AML-193 (cell line): ENCODE data around the gene CEP112.
"Not testable (repeated sequence)": the region's sequence is repeated elsewhere in the genome, so short reads cannot be mapped to it uniquely, and the experiment has no call there.

Experiments used
- DNase-seq, 2 experiments: peaks; one replicate each; lab custom pipeline; 2025; lab: John Stamatoyannopoulos, UW

Gene CEP112

DNA sequence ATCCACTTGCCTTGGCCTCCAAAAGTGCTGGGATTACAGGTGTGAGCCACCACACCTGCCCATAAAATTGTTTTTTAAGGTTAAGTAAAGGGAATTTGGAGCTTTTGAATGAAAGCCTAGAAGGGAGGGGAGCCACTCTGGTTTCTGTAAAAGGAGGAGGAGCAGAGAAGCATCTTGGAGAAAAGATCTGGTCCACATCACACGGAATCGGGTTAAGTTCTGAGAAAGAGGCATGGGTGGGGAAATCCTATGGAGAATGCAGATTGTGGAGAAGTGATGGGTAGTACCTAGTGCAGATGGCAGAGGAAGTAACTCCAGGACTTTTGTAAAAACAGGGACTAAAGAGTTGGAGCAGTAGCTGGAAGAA is 18.3 kb upstream of the CEP112 start:
- DNase-seq, result no peak

DNA sequence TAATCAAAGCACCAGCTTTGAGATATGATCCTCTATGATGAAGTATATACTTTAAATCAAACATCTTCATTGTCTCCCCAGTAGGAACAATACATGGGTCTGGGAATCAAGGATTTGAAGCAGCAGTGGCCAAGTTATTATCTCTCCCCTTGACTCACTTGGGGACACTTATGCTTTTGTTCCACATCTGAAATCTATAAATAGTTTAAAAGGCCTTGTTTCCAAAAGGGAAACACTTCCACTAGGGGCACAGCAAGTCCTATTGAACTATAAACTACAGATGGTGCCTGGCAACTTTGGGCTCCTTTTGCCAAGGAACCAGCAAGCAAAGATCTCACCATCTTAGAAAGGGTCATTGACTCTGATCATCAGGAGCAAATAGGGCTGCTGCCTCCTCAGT is 16.0 kb upstream of the CEP112 start:
- no peak for DNase-seq

DNA sequence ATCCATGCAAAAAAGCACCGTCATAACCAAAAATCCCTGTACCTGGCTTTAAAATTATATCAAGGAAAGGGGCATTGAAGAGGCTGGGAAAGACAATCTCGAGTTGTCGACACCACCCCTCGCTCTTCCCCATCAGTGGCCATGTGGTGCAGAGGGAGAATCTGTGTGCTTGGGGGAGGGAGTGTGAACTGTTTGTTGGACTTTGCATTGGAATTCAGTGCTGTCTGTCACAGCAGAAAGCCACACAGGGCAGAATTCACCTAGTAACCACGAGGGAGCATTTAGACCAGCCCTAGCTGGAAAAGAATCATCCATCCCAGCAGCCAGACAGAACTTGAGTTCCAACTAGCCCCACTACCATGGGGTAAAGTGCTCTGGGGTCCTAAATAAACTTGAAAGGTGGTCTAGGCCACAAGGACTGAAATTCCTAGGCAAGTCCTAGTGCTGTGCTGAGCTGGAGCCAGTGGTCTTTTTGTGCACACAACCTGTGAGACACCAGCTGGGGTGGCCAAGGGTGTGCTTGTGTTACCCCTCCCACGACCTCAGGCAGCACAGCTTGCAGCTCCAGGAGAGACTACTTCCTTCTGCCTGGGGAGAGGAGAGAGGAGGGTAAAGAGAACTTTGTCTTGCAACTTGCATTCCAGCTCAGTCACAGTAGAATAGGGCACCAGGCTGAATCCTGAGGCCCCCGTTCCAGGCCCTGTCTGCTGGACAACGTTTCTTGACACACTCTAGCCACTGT is 11.5 kb upstream of the CEP112 start:
- DNase-seq, result no peak

DNA sequence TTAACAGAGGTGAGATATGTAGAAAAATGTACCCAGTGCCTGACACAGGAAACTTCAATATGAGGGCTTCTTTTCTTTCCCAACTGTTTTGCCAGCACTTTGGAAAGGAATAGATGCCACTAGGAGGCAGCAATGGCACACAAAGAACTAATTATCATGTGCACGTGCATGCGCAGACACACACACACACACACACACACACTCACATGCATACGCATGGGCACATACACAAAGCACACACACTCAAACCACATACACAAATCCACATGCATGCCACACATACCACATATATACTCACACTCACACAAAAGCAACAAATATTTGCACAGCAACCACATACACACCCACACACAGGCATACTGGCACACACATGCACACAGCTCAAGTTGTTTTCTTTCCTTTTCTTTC is 8.8 kb upstream of the CEP112 start:
- DNase-seq, result peak; percentile 53 to 66

DNA sequence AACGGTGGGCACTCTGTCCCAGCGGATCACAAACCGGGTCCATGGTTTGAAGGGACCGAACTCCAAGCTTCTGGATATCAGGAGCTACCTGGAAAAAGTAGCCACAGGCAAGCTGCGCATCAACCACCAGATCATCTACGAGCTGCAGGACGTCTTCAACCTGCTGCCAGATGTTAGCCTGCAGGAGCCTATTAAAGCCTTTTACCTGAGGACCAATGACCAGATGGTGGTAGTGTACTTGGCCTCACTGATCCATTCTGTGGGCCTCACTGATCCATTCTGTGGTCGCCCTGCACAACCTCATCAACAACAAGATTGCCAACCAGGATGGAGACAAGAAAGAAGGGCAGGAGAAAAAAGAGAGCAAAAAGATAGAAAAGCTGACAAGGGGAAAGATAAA is 6.3 kb upstream of the CEP112 start:
- no peak for DNase-seq

DNA sequence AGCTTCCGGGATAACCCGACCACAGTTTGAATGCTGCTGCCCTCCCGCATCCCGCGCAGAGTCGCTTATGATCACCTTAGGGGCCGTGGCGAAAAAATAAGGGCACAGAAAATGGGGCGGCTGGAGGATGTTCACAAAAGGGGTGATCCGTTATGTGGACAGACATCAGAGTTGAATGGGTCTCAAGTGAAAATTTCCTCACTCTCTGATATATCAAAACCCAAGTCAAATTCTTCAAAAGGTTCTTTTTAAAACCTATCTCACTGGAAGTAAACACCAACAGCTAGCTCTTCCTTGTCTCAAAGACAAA is 400 bp upstream of the CEP112 start:
- DNase-seq, result no peak

DNA sequence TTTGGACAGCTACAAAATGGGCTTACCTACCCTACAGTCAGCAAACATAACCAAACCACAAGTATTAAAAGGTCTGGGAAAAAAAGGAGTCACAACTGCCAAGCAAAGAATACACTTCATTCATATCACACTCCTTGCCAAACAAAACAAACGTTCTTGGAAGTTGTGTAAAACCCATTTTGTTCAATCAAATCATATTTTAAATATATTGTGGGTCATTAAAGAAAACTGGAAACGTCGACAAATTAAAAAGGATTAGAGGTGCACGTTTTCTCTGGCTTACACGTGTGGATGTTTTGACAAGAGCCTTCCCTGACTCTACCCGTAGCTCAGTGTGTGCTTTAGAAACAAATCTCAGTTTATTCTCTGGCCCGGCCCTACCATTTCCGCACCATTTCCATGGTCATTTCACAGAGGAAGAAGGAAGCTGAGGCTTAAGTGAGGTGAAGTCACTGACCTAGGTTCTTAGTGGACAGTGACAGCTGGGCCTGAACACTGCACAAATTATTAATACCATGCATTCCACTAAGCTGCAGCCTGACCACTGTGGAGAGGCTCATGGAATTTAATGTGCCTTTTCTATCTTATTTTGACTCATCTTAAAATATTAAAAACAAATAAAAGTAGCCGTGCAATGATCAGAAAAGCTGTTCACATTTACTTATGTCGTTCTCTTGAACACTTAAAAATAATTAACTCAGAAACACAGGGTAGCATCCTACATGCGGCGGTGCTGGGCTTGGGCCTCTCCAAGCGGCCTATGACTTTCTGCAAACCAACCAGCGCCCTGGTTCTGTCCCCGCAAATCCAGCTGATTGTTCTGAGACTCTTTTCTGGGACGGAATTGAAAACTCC is 968 bp downstream of the CEP112 start:
- DNase-seq, result no peak

DNA sequence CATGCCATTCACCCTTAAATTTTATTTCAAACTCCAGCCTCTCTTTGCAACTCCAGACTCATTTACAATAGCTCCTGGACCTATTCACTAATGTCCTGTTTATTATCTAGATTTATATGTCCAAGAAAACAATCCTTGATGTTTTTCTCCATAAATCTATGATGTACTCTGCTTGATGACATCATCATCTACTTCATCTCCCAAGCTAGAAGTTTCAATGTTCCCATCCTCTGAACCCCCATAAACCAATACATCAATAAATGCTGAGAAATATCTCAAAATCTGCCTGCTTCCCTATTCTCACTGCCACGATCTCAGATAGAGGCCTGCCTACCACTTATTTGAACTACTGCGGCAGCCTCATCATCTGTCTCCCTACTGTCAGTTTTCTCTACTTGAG is 4.2 kb downstream of the CEP112 start:
- no peak for DNase-seq

DNA sequence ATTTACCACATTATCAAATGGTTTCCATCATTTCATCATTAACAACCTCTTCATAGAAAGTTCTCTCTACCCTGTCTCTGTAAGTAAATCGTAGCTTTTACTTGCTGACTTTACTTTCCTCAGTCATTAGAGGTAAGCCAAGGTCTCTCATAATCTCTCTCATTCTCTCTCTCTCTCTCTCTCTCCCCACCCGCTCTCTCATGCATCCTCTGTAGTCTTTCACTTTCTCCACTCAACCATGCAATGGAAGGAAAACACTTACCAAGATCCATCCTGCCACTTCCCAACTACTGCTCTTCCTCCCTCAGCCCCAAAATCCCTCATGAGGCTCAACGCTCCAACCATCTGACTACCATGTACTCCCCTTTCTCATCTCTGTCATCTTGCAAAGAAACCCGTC is 6.1 kb downstream of the CEP112 start:
- no peak for DNase-seq

DNA sequence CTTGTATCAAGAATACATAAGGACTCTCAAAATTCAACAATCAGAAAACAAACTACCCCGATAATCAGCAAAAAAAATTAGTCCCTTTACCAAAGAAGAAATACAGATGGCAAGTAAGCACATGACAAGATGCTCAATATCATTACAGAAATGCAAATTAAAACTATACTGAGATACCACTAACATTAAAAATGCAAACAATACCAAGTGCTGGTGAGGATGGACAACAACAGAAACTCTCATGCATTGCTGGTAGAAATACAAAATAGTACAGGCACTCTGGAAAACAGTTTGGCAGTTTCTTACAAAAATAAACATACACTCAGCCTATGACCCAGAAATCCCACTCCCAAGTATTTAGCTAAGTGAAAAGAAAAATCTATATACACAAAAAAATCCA is 7.5 kb downstream of the CEP112 start:
- no peak for DNase-seq

DNA sequence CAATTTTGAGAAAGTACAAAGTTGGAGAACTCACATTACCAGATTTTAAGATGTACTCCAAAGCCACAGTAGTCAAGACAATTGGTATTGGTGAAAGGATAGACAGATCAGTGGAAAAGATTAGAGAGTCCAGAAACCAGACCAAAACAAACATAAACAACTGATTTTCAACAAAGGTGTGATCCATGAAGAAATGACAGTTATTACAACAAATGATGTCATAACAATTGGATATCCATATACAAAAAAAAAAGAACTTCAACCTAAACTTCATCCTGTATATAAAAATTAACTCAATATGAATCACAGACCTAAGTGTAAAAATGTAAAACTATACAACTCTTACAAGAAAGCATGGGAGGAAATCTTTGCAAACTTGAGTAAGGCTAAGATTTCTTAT is 8.4 kb downstream of the CEP112 start:
- no peak for DNase-seq

DNA sequence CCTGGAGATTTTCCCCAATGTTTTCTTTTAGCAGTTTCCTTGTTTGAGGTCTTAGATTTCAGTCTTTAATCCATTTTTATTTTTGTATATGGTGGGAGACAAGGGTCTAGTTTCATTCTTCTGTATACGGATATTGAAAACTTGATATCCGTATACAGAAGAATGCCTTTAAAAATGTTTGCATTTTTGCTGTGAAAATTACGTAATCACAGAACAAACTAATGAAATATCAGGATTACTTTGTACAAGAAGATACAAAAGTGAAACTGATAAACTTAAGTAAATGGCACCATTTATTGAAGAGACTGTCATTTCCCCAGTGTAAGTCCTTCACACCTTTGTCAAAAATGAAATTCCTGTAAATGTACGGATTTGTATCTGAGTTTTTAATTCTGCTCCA is 13.3 kb downstream of the CEP112 start:
- DNase-seq, result no peak

DNA sequence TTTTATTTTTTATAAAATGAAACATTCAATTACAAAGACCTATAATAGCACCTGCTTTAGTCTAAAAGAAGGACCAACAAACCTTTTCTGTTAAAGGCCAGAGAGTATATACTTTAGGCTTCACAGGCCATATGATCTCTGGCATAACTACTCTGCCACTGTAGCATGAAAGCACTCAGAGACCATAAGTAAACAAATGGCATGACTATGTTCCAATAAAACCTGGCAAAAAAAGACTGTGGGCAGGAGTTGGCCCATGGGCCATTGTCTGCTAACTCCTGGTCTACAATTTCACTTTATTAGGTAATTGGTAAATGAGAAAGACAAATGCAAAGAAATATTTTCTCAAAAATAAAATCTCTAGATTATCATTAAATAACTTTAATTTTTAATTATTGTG is 14.9 kb downstream of the CEP112 start:
- no peak for DNase-seq

DNA sequence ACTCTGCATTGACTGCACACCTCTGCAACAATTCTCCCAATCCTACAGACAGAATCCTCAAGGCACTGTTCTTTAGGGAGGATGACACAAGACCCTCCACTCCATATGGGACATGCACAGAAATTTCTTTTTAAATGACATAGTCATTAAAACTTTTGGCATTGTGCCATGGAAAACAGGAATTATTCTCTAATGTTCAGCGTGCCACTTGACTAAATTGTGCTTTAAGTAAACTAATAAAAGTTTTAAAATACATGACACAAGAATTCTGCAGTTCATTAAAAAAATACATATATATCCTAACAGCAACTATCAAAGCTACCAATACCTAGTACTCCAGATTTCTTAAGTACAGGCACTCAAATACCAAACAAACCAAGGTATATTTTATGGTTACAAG is 16.0 kb downstream of the CEP112 start:
- DNase-seq, result no peak

DNA sequence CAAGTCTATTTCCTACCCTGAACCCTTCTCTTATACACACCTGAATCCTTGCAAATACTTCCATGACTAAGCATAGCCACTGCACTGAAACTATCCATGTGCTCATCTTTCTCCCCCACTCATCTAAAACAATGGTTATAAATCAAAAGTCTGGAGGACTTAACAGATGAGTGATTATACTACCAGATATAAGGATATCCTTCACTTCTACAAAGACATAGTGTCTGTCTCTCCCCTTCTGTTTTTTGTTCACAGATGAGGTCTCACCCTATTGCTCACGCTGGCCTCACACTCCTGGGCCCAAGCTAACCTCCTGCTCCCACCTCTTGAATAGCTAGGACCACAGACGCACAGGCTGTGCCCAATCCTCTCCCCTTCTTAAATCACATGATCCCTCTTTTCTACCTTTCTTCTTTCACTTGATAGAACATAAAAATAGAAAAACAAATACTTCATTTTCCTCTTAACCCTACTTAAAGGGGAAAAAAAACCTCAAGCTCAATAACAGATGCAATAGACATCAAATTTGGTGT is 19.2 kb downstream of the CEP112 start:
- no peak for DNase-seq

DNA sequence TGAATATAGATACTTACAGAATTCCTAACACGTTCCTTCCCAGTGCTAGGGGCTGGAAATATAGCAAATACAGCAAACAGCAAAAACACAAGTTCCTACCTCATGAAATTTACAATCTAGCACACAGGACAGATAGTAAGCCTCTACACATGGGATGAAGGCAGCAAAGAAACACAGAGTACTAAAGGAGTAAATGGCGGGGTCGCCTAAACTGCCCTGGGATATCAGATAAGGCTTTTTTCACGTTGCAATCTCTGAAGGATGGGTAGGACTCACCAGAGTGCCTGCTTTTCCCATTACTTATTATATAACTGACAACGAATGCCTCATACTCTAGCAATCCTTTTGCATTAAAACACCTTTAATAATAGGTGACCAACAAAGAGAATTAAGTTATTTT is 19.8 kb downstream of the CEP112 start:
- no peak for DNase-seq

DNA sequence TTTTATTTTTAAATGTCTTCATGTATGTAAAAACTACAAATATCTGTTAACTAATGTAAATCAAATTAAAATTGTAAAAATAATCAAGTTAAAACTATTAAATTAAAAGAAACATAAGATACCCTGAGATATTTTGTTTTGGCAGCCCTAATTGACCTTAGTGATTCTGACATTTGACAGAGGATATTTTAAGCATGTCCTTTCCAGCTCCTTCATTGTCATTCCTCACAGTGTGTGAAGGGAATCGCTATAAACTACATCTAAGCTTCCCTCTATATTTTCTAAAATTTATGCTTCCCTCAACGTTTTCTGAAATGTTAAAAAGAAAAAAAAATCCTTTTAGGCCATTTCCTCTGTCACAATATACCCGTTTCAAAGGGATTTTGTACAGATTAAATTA is 20.2 kb downstream of the CEP112 start:
- DNase-seq, result no peak

DNA sequence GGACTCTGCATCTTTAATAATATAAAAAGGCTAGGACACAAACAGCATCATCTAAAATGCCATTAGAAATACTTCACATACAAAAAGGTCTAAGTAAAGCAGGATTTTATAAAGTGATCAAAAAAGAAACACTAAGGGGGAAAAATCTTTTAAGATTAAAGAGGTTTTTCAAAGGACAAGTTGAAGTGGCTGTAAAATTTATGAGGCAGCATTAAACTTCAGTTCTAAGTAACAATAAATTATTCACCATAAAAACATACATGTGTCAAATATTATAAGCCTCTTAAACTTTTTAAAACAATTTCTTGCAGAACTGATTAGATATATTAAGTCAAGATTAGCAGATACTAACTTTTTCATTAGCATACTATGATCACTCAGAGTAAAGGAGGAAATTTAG is 20.8 kb downstream of the CEP112 start:
- no peak for DNase-seq

DNA sequence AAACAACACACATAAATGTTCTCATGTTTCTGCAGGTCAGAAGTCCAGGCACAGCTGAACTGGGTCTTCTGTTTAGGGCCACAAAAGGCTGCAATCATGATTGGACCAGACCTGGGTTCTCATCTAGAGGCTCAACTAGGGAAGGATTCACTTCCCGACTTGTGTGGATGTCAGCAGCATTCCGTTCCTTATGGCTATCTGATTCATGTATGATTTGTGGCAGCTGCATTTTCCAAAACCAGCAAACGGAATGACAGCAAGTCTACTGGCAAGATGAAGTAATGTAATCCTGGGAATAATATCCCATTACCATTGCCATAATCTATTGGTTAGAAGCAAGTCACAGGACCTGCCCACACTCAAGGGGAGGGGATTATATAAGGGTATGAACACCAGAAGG is 22.1 kb downstream of the CEP112 start:
- no peak for DNase-seq

DNA sequence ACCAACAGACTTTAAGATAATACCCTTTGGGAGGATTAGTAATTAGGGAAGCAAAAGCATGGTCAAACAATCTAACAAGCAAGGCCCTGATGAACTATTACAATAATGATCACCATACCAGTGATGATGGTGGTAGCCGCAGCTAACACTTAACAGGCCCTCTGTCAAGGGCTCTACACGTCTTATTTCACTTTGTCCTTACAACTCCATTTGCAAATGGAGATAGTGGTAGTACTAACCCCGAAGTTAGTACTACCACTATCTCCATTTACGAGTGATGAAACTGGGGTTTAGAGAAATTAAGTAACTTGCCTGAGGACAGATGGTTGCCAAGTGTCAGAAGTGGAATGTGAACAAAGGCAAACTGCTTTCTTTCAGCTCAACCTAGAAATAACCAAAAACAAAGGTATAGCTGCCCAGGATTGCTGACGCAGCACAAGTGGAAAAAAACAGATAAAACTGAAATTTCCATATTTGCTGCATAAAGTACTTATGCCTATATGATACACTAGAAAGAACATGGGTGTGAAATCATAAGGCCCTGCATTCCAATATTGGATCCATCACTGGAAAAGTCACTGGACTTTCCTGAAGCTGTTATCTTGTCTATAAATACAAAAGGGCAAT is 24.6 kb downstream of the CEP112 start:
- DNase-seq, result no peak

DNA sequence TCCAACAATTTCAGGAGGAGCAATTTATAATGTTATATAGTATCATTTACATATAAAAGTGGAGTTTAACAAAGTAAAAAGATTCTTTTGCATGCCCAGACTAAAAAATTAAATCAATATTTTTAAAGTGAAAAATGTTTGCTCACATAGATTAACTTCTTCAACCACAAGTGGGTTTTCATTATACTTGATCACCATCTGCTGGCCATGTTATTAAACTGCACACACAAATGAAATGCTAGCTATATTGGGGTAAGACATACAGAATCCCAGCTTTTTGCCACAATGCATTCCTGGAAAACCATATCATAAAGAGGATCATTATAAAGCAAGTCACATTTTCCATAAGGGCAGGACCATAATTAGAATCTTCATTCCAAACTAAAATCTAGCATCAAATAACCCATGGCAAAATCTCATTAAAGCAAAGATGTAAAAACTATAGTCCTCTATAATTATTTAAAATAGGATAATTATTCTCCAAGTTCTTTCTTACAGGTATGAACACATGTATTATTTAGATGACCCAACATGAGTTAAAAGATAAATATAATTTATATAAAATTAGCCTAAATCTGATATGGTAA is 26.3 kb downstream of the CEP112 start:
- DNase-seq, result peak; percentile 47 to 63

DNA sequence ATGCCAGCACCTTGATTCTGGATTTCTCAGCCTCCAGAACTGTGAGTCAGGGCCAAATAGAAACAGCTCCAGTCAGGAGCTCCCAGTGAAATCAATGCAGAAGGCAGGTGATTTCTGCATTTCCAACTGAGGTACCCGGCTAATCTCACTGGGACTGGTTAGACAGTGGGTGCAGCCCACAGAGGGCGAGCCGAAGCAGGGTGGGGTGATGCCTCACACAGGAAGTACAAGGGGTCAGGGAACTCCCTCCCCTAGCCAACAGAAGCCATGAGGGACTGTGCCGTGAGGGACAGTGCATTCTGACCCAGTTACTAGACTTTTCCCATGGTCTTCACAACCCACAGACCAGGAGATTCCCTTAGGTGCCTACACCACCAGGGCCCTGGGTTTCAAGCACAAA is 36.9 kb downstream of the CEP112 start:
- DNase-seq, result not testable (repeated sequence)

DNA sequence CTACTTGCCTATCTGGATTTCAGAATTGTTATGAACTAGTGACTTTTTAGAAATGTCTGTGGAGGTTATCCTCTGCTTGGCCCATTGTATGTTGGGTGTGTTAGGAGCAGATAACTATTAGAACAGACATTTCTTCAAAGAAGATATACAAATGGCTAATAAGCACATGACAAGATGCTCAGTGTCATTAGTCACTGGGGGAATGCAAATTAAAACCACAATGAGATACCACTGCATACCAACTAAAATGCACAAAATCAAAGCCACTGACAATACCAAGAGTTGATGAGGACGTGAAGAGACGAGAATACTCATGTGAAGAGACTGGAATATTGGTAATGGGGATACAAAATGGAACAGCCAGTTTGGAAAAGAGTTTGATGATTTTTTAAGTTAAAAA is 39.2 kb downstream of the CEP112 start:
- DNase-seq, result no peak
